BE2C (cell line): ENCODE results near the gene COL8A1.

ENCODE experiments used
- DNase-seq: peaks from one replicate; pipeline ENCODE4 v3.0.0-alpha.2; 2020
- H3K27me3 ChIP-seq: fragments of 250-450 bp; sonication (Bioruptor Pico); 2 replicates; pipeline ENCODE4 v1.5.1; 2020; ENCODE audit warnings: mild to moderate bottlenecking
- H3K36me3 ChIP-seq: fragments of 250-450 bp; sonication (Bioruptor Pico); 2 replicates; pipeline ENCODE4 v1.5.1; 2020; ENCODE audit warnings: mild to moderate bottlenecking
- H3K4me1 ChIP-seq: fragments of 250-450 bp; sonication (Bioruptor Pico); 2 replicates; pipeline ENCODE4 v1.5.1; 2020
- H3K4me3 ChIP-seq: 2 replicates; pipeline ENCODE4 v1.5.1; 2011; ENCODE audit warnings: low read depth, low read length
- H3K9me3 ChIP-seq: fragments of 250-450 bp; sonication (Bioruptor Pico); 2 replicates; pipeline ENCODE4 v1.5.1; 2020
- CTCF ChIP-seq: IDR thresholded peaks from 2 replicates; pipeline ENCODE4 v1.5.1; 2012; ENCODE audit warnings: mild to moderate bottlenecking, low read depth, low read length

The COL8A1 gene

DNA sequence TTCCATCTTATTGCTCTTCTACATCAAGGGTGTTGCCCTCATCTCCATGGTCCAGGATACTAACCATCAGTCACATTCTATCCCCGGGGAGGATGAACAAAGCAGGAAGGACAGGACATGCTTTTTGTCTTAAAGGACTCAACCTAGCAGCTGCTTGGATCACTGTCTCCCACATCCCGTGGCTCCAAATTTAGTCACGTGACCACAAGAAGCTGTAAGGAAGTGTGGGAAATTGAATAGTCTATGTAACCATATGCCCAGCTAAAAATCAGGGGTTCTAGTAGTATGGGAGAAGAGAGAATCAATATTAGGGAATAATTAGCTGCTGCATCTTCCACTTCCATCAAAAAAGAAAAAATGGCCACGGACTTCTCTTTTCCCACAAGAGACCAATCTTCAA lies 161.0 kb downstream of the COL8A1 start:
- no peak for TF ChIP-seq CTCF
- Histone ChIP-seq H3K27me3 (no peaks in the 10 kb centered on the region), H3K4me1 (no peaks in the 10 kb centered on the region), H3K36me3 (no peaks in the 10 kb centered on the region), H3K9me3 (no peaks in the 10 kb centered on the region), H3K4me3 (no peak overlapping the region)
- DNase-seq = no peak

GRCh38 chr3:99803297-99803696 lies 164.9 kb downstream of the COL8A1 start:
- H3K27me3 ChIP-seq = no peaks in the 10 kb centered on the region
- no peaks in the 10 kb centered on the region for H3K4me1 ChIP-seq
- H3K36me3 ChIP-seq = no peaks in the 10 kb centered on the region
- no peaks in the 10 kb centered on the region for H3K9me3 ChIP-seq
- no peak for TF ChIP-seq CTCF
- DNase-seq = no peak
- H3K4me3 ChIP-seq = no peak overlapping the region

DNA sequence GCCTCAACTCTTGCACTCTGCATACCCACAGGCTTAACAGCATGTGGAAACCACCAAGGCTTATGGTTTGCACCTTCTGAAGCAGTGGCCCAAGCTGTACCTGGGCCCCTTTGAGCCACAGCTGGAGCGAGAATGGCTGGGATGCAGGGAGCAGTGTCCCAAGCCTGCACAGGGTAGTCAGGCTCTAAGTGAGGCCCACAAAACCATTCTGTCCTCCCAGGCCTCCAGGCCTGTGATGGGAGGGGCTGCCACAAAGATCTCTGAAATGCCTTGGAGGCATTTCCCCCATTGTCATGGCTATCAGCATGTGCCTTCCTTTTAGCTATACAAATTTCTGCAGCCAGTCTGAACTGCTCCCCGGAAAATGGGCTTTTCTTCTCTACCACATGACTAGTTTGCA lies 166.8 kb downstream of the COL8A1 start:
- TF ChIP-seq CTCF = no peak

DNA sequence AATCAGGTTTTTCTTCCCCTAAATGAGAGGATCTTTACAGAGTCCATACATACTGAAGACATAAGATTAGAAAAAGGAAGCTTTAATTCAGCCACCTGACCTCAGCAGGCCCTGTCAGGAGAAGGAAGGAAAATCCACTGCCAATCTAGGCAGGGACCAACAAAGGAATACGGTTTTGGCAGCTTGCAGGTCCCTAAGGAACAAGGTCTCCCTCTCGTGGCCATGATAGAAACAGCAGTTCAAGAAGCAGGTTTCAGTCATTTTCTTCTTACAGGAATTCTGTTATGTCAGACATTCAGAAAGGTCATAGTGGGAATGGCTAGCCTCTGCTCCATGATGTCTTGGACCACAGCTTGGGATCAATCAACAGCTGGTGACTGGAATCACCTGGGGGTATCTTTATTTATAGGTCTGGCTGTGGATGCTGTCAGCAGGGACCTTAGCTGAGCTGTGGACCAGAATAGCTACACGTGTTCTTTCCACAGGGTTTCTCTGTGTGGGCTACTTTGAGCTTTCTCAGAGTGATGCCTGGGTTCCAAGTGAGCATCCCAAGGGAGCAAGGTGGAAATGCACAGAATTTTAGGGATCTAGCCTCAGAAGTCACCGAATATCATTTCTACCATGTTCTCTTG lies 169.9 kb downstream of the COL8A1 start:
- no peaks in the 10 kb centered on the region for H3K27me3 ChIP-seq
- H3K4me3 ChIP-seq = no peak overlapping the region
- peak; percentile 55 for DNase-seq
- peak; percentile 95 for TF ChIP-seq CTCF
- H3K36me3 ChIP-seq = no peaks in the 10 kb centered on the region
- no peaks in the 10 kb centered on the region for H3K9me3 ChIP-seq
- peaks cover 1% of the 10 kb centered on the region for H3K4me1 ChIP-seq

More for the DNA sequence above, 166.8 kb downstream of the COL8A1 start:
- Histone ChIP-seq H3K4me1 (no peaks in the 10 kb centered on the region), H3K4me3 (no peak overlapping the region), H3K27me3 (no peaks in the 10 kb centered on the region), H3K36me3 (no peaks in the 10 kb centered on the region), H3K9me3 (no peaks in the 10 kb centered on the region)
- no peak for DNase-seq

- Histone ChIP-seq H3K27me3 (no peaks in the 10 kb centered on the region), H3K4me3 (no peak overlapping the region), H3K9me3 (no peaks in the 10 kb centered on the region), H3K36me3 (no peaks in the 10 kb centered on the region), H3K4me1 (peaks cover 8% of the 10 kb centered on the region)
- DNase-seq = no peak
- TF ChIP-seq CTCF = no peak
Measured at GRCh38 chr3:99809565-99809964, 171.2 kb downstream of the COL8A1 start.

DNA sequence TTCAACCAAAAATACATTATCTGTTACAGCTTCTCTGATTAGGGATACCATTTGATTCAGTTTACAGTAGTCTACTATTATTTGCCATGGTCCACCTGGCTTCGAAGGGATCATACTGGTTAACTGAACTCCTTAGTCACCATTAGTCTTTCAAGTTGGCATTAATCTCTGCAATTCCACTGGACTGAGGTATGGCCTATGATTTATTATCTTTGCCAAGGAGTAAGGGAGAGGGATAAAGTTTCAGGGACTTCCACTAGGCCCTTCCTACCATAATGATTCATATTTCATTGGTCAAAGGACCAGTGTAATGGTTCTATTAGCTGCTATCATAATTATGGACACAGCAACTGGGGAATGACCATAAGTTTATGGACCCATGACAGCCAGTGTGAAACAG lies 172.0 kb downstream of the COL8A1 start:
- no peaks in the 10 kb centered on the region for H3K9me3 ChIP-seq
- no peak for DNase-seq
- H3K4me1 ChIP-seq = peaks cover 8% of the 10 kb centered on the region
- H3K36me3 ChIP-seq = no peaks in the 10 kb centered on the region
- TF ChIP-seq CTCF = no peak
- no peak overlapping the region for H3K4me3 ChIP-seq
- H3K27me3 ChIP-seq = no peaks in the 10 kb centered on the region
